Left ventricle myocardium inferior (tissue), 1 donor: ENCODE data around the gene TIAM2. TPM values are rescaled to one million over a fixed set of nuclear protein-coding genes. Genes with fewer than 3 reads are reported as not detected.

Experiments
- DNase-seq: peaks from one replicate; pipeline ENCODE4 v3.0.0-alpha.2; 2020
- H3K27ac ChIP-seq: fragments of 200-600 bp; replicated peaks from 2 replicates; pipeline ENCODE4 v1.8.0; 2021
- H3K27me3 ChIP-seq: fragments of 200-600 bp; 2 replicates; pipeline ENCODE4 v1.8.0; 2021; ENCODE audit warnings: low read depth
- H3K36me3 ChIP-seq: fragments of 200-600 bp; 2 replicates; pipeline ENCODE4 v1.8.0; 2021
- H3K4me1 ChIP-seq: fragments of 200-600 bp; 2 replicates; pipeline ENCODE4 v1.8.0; 2021
- H3K4me3 ChIP-seq: fragments of 200-600 bp; 2 replicates; pipeline ENCODE4 v1.8.0; 2021; ENCODE audit warnings: mild to moderate bottlenecking, moderate library complexity
- H3K9me3 ChIP-seq: fragments of 200-600 bp; replicated peaks from 2 replicates; pipeline ENCODE4 v1.8.0; 2021
- intact Hi-C: fragments of 100-400 bp; cut with micrococcal nuclease; formaldehyde crosslinking; loops from one replicate; pipeline ENCODE4 v1.11.0; 2022
- total RNA-seq: library from RNA; stranded (reverse); fragmentation: NEBNext Ultra II Directional; extraction: Animal tissue kit (Norgen Biotek cat#: 25700); gene quantifications from one replicate; pipeline ENCODE4 v1.2.1, GENCODE V29; 2021
- TF ChIP-seq, protein P1 (sequence below): fragments of 200-600 bp; IDR thresholded peaks from 2 replicates; pipeline ENCODE4 v1.8.0; 2021; ENCODE audit warnings: antibody characterized with exemption, mild to moderate bottlenecking, borderline replicate concordance
- donor health status: DM: no; HTN: yes; CAD: no; lungs with severe emphysema.

TIAM2 gene
- total RNA-seq, 1 donor from 2014 or later: 12.0 TPM

DNA sequence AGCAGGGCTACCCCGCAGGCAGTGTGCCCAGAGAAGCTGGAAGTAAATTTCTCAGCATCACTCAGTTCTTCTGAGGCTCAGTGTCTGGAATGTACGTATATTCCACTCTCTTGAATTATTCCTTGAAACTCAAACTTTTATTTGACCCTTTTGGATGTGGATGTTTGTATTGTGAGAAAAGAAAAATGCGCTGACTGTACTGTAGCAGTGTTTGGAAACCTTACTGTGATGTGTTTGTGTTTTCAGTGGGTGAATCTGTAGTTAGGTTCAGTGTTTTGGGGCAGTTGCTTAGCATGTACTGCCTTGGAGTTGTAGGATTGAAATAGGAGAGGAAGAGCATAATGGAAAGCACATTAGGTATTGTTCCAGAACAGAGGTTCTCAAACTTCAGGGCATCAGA is 13.5 kb downstream of the TIAM2 start:
- TF ChIP-seq, protein P1, sequence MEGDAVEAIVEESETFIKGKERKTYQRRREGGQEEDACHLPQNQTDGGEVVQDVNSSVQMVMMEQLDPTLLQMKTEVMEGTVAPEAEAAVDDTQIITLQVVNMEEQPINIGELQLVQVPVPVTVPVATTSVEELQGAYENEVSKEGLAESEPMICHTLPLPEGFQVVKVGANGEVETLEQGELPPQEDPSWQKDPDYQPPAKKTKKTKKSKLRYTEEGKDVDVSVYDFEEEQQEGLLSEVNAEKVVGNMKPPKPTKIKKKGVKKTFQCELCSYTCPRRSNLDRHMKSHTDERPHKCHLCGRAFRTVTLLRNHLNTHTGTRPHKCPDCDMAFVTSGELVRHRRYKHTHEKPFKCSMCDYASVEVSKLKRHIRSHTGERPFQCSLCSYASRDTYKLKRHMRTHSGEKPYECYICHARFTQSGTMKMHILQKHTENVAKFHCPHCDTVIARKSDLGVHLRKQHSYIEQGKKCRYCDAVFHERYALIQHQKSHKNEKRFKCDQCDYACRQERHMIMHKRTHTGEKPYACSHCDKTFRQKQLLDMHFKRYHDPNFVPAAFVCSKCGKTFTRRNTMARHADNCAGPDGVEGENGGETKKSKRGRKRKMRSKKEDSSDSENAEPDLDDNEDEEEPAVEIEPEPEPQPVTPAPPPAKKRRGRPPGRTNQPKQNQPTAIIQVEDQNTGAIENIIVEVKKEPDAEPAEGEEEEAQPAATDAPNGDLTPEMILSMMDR: no peak
- no peaks in the 10 kb centered on the region for H3K4me1 ChIP-seq
- DNase-seq: no peak
- H3K27me3 ChIP-seq: no peaks in the 10 kb centered on the region
- intact Hi-C loops: no loop called here
- no peaks in the 10 kb centered on the region for H3K36me3 ChIP-seq
- H3K9me3 ChIP-seq: no peaks in the 10 kb centered on the region
- H3K27ac ChIP-seq: no peak overlapping the region
- no peak overlapping the region for H3K4me3 ChIP-seq

DNA sequence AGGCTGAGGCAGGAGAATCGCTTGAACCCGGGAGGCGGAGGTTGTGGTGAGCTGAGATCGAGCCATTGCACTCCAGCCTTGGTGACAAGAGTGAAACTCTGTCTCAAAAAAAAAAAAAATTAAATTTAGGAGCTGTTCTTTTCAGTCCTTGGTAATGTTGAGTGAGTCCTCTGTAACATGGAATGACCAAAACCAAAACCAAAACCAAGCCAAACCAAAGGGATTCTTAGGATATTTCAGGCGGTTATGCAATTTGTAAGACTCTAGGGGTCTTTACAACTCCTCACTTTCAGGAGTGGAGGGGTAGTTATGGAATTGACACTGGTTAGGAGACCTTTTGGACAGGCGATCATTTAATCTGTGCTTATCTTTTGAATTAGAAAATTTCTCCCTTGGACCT is 15.8 kb downstream of the TIAM2 start:
- H3K9me3 ChIP-seq: no peaks in the 10 kb centered on the region
- no peak overlapping the region for H3K4me3 ChIP-seq
- no peak for DNase-seq
- no peaks in the 10 kb centered on the region for H3K27me3 ChIP-seq
- TF ChIP-seq, protein P1: no peak
- H3K4me1 ChIP-seq: peaks cover 8% of the 10 kb centered on the region
- H3K36me3 ChIP-seq: no peaks in the 10 kb centered on the region
- intact Hi-C loops: no loop called here
- no peak overlapping the region for H3K27ac ChIP-seq

DNA sequence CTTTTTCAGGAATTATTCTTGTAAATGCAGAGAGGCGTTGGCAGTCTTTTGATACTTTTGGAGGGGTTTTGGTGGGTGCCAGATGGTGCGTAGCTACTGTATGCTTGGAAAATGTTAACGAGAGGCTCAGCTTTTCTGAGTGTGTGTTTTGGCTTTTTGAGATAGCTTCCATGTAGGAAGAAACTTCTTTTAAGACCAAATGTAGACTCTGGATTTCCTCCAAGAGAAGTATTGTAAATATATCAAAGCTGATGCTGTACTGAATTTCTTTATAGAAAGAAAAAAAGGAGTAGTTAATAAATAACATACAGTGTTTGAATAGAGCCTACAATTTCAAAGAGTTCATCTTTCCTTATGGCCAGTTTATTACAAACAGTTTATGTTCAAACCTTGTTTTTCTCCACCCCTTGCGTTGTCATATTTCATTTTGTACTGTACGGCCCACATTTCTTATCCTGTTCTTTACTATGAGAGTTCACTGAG is 16.7 kb downstream of the TIAM2 start:
- TF ChIP-seq, protein P1: no peak
- H3K27me3 ChIP-seq: no peaks in the 10 kb centered on the region
- no peak overlapping the region for H3K27ac ChIP-seq
- DNase-seq: no peak
- peaks cover 13% of the 10 kb centered on the region for H3K4me1 ChIP-seq
- intact Hi-C loops: no loop called here
- H3K36me3 ChIP-seq: no peaks in the 10 kb centered on the region
- H3K9me3 ChIP-seq: no peaks in the 10 kb centered on the region
- no peak overlapping the region for H3K4me3 ChIP-seq

DNA sequence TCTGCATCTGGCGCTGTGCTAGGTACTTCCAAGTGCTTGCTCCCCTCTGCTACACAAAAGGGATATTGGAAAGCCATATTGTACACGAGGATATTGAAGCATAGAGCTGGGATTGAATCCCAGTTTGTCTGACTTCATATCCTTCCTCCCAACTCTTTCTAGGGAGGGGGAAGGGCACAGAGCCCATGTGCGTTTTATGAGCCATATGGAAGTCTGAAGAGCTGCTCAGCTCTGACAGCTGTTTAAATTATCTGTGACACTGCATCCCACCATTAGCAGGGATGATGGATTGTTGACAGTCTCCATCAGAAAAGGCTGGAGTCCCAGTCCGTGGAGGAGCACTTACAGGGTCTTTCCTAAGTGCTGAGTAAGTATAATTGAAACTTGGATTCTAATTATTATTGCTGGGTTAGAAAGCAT is 18.4 kb downstream of the TIAM2 start:
- no peak for DNase-seq
- no peak overlapping the region for H3K27ac ChIP-seq
- no peak overlapping the region for H3K4me3 ChIP-seq
- H3K27me3 ChIP-seq: no peaks in the 10 kb centered on the region
- TF ChIP-seq, protein P1: no peak
- intact Hi-C loops: no loop called here
- no peaks in the 10 kb centered on the region for H3K9me3 ChIP-seq
- peaks cover 13% of the 10 kb centered on the region for H3K4me1 ChIP-seq
- no peaks in the 10 kb centered on the region for H3K36me3 ChIP-seq

DNA sequence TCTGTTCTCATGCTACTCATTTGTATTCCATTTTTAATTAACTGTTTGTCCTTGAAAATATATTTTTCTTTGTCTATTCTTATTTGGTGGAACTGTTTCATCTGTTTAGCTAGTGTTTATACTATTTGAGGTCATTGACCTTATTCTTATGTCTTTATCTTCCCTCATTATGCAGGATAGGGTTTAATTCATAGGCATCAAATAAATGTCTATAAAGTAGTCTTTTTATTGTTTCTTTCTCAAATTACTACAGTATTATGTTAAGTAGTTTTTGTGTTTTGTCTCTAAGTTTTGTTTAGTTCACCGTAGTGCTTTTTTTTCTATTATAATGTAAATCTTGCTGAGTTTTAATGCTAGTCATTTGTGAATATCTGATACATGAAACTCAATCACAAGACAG is 19.0 kb downstream of the TIAM2 start:
- intact Hi-C loops: no loop called here
- TF ChIP-seq, protein P1: no peak
- Histone ChIP-seq H3K4me1 (peaks cover 13% of the 10 kb centered on the region), H3K4me3 (no peak overlapping the region), H3K27me3 (no peaks in the 10 kb centered on the region), H3K27ac (no peak overlapping the region), H3K36me3 (no peaks in the 10 kb centered on the region), H3K9me3 (no peaks in the 10 kb centered on the region)
- no peak for DNase-seq
